Measurements from ENCODE around the gene AICDA. TPM values are rescaled to one million over a fixed set of nuclear protein-coding genes. Genes with fewer than 3 reads are reported as not detected.
"Not testable (repeated sequence)": the region's sequence is repeated elsewhere in the genome, so short reads cannot be mapped to it uniquely, and the experiment has no call there.

Gene AICDA
- total and polyA plus RNA-seq, 12 donors, result not detected

DNA sequence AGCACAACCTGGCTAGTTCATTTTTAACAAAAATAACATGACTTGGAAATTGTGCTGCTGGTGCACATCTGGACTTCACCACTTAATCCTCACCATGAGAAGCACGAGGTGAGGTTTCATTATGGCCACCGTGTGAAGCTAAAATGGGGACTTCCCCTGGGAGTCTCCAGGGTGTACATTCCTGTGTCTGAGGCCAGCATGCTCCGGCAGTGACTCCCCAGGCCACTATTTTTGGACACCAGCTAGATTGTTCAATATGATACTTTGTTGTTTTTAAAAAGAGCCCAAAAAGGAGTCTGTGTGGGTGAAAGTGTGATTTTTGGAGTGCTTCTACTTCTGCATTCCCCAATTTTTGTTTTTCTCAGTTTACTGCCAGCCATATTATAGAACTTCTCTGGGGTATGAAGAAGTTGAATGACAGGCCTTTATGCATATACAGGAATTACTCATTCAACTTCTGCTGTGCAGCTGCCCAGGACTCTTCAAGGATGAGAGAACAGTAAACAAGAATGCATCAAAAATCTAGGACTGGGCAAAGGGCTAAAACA, 16.9 kb upstream of the AICDA start:
- intact Hi-C loops (cut with DNase I), result no loop called here
- WGBS, 4 donors, result 22 to 40% (median 32%) methylated on average over 3 of the region's 3 CpGs
- no peak overlapping the region for H3K27ac ChIP-seq
- TF ChIP-seq, protein P1, sequence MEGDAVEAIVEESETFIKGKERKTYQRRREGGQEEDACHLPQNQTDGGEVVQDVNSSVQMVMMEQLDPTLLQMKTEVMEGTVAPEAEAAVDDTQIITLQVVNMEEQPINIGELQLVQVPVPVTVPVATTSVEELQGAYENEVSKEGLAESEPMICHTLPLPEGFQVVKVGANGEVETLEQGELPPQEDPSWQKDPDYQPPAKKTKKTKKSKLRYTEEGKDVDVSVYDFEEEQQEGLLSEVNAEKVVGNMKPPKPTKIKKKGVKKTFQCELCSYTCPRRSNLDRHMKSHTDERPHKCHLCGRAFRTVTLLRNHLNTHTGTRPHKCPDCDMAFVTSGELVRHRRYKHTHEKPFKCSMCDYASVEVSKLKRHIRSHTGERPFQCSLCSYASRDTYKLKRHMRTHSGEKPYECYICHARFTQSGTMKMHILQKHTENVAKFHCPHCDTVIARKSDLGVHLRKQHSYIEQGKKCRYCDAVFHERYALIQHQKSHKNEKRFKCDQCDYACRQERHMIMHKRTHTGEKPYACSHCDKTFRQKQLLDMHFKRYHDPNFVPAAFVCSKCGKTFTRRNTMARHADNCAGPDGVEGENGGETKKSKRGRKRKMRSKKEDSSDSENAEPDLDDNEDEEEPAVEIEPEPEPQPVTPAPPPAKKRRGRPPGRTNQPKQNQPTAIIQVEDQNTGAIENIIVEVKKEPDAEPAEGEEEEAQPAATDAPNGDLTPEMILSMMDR (IDR thresholded peaks at IDR 0.05), result no peak
- TF ChIP-seq POLR2A (IDR thresholded peaks at IDR 0.05), result no peak
- H3K4me1 ChIP-seq (replicated peaks in 1 of 2), result no peaks in the 10 kb centered on the region
- H3K4me3 ChIP-seq, result no peak overlapping the region
- no peaks in the 10 kb centered on the region for H3K27me3 ChIP-seq
- H3K36me3 ChIP-seq (replicated peaks in 1 of 2), result no peaks in the 10 kb centered on the region
- H3K9me3 ChIP-seq (replicated peaks in 1 of 3), result no peaks in the 10 kb centered on the region
- DNase-seq, result no peak

DNA sequence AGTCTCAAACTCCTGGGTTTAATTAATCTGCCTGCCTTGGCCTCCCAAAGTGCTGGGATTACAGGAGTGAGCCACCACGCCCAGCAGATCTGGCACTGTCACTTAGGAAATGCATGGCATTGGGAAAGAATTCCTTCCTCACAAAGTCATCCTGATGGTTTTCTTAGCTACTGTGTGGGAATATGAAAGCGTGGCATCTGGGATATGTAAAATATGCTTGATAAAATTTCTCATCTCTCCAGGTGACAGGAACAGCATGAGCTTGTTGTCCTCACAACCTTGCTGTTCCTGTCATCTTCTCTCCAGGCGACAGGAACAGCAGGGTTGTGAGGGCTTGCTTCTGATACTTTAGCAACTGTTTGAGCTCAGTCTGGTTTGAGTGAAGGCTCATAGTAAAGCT, 16.1 kb upstream of the AICDA start:
- intact Hi-C loops (cut with DNase I), result no loop called here
- TF ChIP-seq, protein P1 (IDR thresholded peaks at IDR 0.05), result no peak
- TF ChIP-seq POLR2A (IDR thresholded peaks at IDR 0.05), result no peak
- Histone ChIP-seq H3K4me3 (no peak overlapping the region), H3K36me3 (replicated peaks in 1 of 2) (no peaks in the 10 kb centered on the region), H3K27ac (no peak overlapping the region), H3K27me3 (no peaks in the 10 kb centered on the region), H3K4me1 (replicated peaks in 1 of 2) (no peaks in the 10 kb centered on the region), H3K9me3 (replicated peaks in 1 of 3) (no peaks in the 10 kb centered on the region)
- 70 to 86% (median 77%) methylated on average over 3 of the region's 3 CpGs for WGBS, 4 donors
- no peak for DNase-seq

DNA sequence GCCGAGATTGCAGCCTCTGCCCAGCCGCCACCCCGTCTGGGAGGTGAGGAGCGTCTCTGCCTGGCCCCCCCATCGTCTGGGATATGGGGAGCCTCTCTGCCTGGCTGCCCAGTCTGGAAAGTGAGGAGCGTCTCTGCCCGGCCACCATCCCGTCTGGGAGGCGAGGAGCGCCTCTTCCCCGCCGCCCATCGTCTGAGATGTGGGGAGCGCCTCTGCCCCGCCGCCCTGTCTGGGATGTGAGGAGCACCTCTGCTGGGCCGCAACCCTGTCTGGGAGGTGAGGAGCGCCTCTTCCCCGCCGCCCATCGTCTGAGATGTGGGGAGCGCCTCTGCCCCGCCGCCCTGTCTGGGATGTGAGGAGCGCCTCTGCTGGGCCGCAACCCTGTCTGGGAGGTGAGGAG, 12.1 kb upstream of the AICDA start:
- 92 to 97% (median 96%) methylated on average over 5 to 22 of the region's 26 CpGs for WGBS, 4 donors

DNA sequence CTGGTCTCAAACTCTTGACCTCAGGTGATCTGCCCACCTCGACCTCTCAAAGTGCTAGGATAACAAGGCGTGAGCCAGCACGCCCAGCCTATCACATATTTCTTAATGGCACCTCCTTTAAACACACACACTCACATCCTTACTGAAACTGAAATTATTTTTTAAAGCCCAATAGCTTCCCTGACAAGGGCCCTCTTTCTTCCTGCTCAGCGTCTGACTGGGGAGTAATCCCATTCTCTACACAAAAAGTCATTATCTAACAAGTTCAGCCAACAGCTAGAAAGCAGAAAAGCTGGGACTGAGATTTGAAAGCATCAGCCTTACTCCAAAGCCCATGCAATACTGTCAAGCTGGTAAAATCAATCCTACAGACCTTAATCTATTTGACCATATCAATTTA, 10.0 kb upstream of the AICDA start:
- intact Hi-C loops (cut with DNase I), result no loop called here
- Histone ChIP-seq H3K36me3 (replicated peaks in 1 of 2) (no peaks in the 10 kb centered on the region), H3K27ac (no peak overlapping the region), H3K4me3 (no peak overlapping the region), H3K4me1 (replicated peaks in 1 of 2) (no peaks in the 10 kb centered on the region), H3K27me3 (no peaks in the 10 kb centered on the region), H3K9me3 (replicated peaks in 1 of 3) (no peaks in the 10 kb centered on the region)
- TF ChIP-seq, protein P1 (IDR thresholded peaks at IDR 0.05), result no peak
- TF ChIP-seq POLR2A (IDR thresholded peaks at IDR 0.05), result no peak
- WGBS, 4 donors, result 61 to 87% (median 69%) methylated on average over 4 of the region's 4 CpGs
- no peak for DNase-seq

More for the DNA sequence above, 12.1 kb upstream of the AICDA start:
- H3K27me3 ChIP-seq; intact Hi-C loops (cut with DNase I); H3K4me3 ChIP-seq; H3K27ac ChIP-seq; H3K36me3 ChIP-seq (replicated peaks in 1 of 2); H3K9me3 ChIP-seq (replicated peaks in 1 of 3); DNase-seq; H3K4me1 ChIP-seq (replicated peaks in 1 of 2): not testable (repeated sequence)

DNA sequence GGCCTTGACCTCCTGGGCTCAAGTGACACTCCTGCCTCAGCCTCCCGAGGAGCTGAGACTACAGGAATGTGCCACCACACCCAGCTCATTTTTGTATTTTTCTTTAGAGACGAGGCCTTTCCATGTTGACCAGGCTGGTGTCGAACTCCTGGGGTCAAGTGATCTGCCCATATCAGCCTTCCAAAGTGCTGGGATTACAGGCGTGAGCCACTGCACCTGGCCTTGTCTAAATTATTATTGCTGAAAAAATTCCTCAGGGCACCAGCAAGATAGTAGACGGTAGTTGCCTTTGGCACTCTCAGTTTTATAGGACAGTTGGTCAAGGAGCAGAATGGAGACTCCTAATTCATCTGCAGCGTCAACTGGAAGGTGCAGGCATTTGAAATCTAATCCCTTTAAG, 2.5 kb upstream of the AICDA start:
- Histone ChIP-seq H3K4me1 (replicated peaks in 1 of 2) (no peaks in the 10 kb centered on the region), H3K27ac (no peak overlapping the region), H3K36me3 (replicated peaks in 1 of 2) (no peaks in the 10 kb centered on the region), H3K27me3 (no peaks in the 10 kb centered on the region), H3K9me3 (replicated peaks in 1 of 3) (no peaks in the 10 kb centered on the region), H3K4me3 (no peak overlapping the region)
- intact Hi-C loops (cut with DNase I), result no loop called here
- TF ChIP-seq, protein P1 (IDR thresholded peaks at IDR 0.05), result no peak
- TF ChIP-seq POLR2A (IDR thresholded peaks at IDR 0.05), result no peak
- 72 to 80% (median 76%) methylated on average over 6 of the region's 6 CpGs for WGBS, 4 donors
- no peak for DNase-seq

DNA sequence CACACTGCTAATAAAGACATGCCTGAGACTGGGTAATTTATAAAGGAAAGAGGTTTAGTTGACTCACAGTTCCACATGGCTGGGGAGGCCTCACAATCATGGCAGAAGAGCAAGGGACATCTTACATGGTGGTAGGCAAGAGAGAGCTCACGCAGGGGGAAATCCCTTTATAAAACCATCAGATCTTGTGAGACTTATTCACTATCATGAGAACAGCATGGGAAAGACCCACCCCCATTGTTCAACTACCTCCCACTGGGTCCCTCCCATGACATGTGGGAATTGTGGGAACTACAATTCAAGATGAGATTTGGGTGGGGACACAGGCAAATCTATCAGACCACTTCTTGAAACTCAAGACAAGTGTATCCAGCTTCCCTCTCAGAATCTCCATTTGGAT, 1.2 kb upstream of the AICDA start:
- H3K9me3 ChIP-seq (replicated peaks in 1 of 3); H3K27me3 ChIP-seq; H3K36me3 ChIP-seq (replicated peaks in 1 of 2); H3K4me1 ChIP-seq (replicated peaks in 1 of 2); H3K27ac ChIP-seq; intact Hi-C loops (cut with DNase I); DNase-seq; H3K4me3 ChIP-seq: not testable (repeated sequence)
- 93 to 100% (median 98%) methylated on average over 1 of the region's 1 CpG for WGBS, 4 donors
